PC-9 (cell line): ENCODE data around the gene ENO4.

ENCODE experiments used
- EZH2 ChIP-seq: fragments of 200-600 bp; sonication (generic); IDR thresholded peaks from 2 replicates; pipeline ENCODE4 v1.8.0; 2017; ENCODE audit warnings: antibody characterized with exemption, low read depth
- TF ChIP-seq, protein P1 (sequence below): fragments of 200-600 bp; sonication (generic); conservative IDR thresholded peaks from 2 replicates; pipeline ENCODE4 v1.6.1; 2017; ENCODE audit warnings: mixed run types, antibody characterized with exemption, mild to moderate bottlenecking, moderate library complexity

DNA sequence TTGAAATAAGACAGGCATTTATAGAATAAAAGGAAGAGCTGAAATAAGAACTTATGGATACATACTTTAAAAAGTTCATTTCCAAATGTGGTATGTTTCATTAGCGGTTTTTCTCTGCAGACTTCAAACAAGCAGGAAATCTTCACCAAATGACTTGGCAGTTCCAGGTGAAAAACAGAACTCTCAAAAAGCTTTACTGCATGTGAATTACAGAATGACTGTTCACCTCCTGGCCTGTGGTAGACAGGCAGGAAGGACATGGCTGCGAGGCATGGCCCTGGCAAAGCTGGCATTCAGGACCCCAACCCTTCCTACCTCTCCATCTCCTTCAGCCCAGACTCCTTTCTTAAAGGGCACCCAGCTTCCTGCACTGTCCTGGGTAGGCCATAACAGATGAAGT lies 21.2 kb upstream of the ENO4 start:
- TF ChIP-seq, protein P1, sequence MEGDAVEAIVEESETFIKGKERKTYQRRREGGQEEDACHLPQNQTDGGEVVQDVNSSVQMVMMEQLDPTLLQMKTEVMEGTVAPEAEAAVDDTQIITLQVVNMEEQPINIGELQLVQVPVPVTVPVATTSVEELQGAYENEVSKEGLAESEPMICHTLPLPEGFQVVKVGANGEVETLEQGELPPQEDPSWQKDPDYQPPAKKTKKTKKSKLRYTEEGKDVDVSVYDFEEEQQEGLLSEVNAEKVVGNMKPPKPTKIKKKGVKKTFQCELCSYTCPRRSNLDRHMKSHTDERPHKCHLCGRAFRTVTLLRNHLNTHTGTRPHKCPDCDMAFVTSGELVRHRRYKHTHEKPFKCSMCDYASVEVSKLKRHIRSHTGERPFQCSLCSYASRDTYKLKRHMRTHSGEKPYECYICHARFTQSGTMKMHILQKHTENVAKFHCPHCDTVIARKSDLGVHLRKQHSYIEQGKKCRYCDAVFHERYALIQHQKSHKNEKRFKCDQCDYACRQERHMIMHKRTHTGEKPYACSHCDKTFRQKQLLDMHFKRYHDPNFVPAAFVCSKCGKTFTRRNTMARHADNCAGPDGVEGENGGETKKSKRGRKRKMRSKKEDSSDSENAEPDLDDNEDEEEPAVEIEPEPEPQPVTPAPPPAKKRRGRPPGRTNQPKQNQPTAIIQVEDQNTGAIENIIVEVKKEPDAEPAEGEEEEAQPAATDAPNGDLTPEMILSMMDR, result no peak
- TF ChIP-seq EZH2, result no peak
